Activated CD8-positive, alpha-beta memory T cell treated with anti-CD3 and anti-CD28 coated beads, Interleukin-2, amount 50 U/mL, for 24 hours (primary cell): Measurements from ENCODE around the gene SLC25A13.
"Not testable (repeated sequence)": the region's sequence is repeated elsewhere in the genome, so short reads cannot be mapped to it uniquely, and the experiment has no call there.

Experiments used
- DNase-seq: peaks from one replicate; pipeline ENCODE4 v3.0.0-alpha.2; 2020; ENCODE audit errors: extremely low read depth

The SLC25A13 gene, protein sequence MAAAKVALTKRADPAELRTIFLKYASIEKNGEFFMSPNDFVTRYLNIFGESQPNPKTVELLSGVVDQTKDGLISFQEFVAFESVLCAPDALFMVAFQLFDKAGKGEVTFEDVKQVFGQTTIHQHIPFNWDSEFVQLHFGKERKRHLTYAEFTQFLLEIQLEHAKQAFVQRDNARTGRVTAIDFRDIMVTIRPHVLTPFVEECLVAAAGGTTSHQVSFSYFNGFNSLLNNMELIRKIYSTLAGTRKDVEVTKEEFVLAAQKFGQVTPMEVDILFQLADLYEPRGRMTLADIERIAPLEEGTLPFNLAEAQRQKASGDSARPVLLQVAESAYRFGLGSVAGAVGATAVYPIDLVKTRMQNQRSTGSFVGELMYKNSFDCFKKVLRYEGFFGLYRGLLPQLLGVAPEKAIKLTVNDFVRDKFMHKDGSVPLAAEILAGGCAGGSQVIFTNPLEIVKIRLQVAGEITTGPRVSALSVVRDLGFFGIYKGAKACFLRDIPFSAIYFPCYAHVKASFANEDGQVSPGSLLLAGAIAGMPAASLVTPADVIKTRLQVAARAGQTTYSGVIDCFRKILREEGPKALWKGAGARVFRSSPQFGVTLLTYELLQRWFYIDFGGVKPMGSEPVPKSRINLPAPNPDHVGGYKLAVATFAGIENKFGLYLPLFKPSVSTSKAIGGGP

DNA sequence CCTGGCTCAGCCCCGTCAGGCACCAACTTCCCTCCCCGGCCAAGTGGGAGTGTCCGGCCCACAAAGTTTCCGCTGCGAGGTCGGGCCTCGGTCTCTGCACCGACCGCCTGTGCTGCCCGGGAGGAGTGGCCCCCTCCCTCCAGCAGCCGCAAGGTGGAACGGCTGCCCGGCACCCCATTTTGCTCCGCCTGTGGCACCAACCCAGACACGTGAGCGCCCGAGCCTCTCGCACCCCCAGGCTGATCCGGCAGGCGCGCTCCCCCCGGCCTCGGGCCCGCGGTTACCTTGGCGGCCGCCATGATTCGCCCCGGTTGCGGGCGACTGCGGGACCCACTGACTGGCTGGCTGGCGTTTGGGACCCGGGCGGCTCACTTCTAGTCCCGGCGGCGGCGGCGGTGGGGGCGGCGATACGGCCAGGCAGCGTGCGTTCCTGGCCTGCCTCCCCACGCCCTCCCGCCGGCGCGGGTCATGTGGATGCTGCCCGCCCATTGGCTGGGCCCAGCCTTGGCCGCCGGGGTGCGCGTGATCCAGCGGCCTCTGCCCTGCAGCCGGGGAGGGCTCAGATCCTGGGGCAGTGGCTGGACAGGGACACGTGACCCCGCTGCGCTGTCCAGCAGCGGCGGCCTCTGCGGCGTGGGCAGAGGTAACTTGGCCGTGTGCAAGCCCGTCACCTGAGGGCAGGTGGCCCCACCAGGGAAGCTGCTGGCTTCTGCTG lies at the start of gene SLC25A13:
TSS of gene SLC25A13 (minus strand) at position 441 of the 715 bp plus-strand sequence. CDS start at position 299, 142 bp downstream.
- peak; percentile 37 for DNase-seq

DNA sequence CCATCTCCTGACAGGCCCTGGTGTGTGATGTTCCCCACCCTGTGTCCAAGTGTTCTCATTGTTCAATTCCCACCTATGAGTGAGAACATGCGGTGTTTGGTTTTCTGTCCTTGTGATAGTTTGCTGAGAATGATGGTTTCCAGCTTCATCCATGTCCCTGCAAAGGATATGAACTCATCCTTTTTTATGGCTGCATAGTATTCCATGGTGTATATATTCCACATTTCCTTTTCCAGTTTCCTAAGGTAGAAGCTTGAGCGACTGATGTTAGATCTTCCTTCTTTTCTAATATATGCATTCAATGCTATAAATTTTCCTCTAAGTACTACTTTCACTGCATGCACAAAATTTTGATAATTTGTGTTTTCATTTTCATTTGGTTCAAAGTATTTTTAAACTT lies 44.0 kb upstream of the SLC25A13 start:
- not testable (repeated sequence) for DNase-seq

DNA sequence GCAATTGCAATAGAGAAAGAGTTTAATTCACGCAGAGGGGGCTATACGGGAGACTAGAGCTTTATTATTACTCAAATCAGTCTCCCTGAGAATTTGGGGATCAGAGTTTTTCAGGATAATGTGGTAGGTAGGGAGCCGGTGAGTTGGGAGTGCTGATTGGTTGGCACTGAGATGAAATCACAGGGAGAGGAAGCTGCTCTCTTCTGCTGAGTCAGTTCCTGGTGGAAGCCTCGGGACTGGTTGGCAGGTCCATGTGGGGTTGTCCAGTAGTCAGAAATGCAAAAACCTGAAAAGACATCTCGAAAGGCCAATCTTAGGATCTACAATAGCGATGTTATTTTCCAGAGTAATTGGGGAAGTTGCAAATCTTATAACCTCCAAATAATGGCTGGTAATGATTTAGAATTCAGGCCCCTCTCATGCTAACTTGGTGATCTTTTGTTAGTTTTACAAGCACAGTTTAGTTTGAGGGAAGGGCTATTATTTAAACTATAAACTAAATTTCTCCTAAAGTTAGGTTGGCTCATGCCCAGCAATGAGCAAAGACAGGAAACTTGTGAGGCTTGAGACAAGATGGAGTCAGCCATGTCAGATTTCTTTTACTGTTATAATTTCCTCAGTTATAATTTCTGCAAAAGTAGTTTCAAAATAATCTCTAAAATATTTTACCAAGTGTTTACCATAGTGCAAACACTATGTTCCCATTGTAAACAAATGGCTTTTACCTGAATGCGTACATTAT lies 39.4 kb upstream of the SLC25A13 start:
- no peak for DNase-seq

DNA sequence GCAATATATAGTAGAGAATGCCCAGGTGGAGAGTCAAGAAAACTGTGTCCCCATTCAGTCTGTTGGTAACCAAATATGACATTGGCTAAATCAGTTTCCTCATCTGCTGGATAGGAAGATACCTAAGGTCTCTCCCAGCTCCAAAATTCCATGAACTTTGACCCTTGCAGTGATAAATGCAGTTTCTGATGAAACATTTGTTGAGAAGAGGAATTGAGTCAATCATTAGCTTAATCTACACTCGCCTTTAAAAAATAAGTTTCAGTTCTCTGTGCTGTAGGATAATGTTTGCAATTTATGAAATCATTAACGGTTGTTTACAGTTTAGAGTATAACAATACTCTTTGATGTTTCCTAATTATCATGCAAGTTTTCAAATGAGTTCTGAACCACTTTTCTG lies 38.0 kb upstream of the SLC25A13 start:
- no peak for DNase-seq

DNA sequence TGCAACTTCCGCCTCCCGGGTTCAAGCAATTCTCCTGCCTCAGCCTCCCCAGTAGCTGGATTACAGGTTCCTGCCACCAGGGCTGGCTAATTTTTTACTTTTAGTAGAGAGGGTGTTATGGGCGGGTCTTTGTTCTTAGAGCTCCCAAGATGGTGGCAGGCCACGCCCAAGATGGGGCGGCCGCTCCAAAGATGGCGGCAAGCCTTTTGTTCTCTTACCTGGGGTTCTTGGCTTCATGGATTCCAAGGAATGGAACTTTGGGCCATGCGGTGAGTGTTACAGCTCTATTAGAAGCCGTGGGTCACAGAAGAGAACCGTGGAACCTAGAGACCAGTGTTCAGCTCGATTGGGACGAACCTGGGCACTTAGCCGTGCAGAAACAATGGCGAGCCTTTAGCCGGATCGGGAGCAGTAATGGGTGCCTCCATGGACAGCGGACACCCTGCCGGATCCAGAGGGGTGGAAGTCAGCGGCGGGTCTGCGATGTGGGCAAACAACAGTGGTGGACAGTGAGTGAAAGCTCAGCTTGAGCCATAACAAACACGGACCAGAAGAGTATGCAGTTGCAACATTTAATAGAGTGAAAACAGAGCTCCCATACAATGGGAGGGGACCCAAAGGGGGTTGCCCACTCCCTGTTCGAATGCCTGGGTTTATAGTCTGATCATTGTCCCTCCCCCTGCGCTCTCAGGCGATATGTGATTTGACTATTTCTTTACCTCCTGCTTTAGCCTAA lies 36.5 kb upstream of the SLC25A13 start:
- DNase-seq = not testable (repeated sequence)

DNA sequence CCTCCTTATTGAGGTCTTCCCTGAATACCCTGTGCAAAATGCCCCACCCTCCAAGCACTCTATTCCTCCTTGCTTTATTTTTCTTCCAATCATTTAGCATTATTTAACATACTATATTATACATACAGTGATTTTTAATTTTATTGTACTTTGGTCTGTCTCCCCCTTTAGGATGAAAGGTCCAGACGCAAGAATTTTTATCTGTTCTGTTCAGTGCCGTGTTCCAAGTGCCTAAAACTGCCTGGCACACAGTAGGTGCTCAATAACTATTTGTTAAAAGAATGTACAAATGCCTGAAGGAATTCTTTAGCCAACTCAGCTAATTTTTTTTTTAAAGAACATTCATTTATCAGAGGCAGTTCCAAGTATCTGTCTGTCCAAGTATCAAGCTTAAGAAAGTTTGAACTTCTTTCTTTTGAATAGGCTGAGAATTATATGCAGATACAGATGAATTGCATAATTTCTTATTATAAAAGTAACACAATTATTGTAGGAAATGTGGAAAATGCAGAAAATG lies 34.1 kb upstream of the SLC25A13 start:
- DNase-seq = no peak

DNA sequence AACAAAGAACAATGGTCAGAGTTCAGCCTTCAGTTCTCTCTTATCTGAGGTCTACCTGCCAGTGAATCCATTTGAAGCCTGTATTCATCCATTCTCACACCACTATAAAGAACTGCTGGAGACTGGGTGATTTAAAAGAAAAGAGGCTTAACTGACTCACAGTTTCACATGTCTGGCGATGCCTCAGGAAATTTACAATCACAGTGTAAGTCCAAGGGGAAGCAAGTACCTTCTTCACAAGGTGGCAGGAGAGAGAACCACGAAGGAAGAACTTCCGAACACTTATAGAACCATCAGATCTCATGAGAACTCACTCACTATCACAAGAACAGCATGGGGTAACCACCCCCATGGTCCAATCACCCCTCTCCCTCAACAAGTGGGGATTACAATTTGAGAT lies 33.0 kb upstream of the SLC25A13 start:
- no peak for DNase-seq

DNA sequence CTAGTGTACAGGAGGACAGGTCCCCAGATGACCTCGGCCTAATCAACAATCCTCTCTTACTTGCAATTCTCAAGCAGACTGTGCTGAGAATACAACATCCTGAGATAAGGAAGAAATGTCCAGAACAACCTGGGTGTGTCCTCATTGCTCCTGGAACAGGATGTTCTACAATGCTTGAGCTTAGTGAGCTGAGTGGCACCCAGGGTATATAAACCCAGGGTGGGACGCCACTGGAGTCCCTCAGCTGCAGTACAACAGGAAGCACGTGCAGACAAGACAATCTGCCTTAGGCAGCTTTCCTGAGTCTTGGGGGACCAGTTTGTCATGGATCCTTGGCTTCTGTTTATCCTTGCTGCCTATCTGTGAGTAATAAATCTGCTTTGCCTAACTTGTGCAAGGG lies 27.7 kb upstream of the SLC25A13 start:
- no peak for DNase-seq

DNA sequence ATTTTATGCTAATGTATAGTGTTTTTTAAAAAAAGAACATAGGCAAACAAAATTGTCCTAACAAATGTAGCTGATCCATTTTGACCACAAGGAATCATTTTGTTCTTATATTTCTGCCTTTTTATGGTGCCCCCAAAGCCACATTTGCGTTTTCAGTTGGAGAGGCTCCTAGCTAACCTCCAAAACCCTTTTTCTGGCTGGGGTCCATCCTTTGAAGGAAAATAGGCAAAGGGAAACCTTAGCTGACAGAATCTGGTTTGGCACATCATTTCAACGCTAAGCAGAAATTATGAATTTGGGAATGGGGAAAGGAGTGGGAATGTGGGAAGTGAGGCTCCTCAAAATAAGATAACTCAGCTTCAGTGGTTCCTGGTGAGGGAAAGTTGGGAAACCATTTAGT lies 25.6 kb upstream of the SLC25A13 start:
- no peak for DNase-seq

DNA sequence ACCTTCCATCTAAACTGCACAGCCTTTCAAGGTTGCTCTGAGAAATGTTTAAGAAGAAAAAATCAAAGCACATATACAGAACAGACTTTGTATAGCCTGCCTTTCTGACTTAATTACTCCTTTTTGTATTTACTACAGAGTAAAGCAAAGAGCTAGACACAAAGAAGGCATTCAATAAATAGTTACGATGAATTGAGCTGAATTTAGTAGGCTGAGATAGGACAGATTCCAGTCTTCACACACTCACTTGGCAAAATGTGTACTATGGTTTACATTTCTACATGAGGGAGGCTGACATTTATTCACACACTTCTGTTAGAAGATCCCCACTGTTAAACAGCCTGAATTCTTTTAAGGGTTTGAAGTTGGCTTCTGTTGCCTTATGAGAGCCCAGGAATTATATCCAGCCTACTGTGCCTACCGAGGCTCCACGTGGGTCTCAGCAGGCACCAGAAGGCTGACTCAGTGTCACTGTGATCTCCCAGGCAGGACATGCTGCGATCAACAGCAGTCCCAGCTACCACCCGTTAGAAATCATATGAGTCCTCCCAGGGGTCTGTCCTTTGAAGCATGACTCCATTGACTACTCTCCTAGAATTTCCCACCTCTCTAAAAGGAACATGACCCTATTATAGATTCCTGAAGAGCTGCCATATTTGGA lies 24.5 kb upstream of the SLC25A13 start:
- no peak for DNase-seq

DNA sequence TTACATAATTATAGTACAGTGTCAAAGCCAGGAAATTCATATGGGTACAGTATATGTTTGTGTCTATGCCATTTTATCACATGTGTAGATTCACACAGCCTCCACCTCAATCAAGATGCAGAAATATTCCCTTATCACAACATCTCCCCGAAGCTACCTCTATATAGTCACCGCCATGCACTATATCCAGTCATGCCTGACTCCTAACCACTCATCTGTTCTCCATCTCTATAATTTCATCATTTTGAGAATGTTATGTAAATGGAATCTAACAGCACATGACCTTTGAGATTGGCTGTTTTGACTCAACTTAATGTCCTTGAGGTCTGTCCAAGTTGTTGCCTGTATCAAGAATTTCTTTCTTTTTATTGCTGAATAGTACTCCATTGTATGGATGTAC lies 22.3 kb upstream of the SLC25A13 start:
- DNase-seq = no peak

DNA sequence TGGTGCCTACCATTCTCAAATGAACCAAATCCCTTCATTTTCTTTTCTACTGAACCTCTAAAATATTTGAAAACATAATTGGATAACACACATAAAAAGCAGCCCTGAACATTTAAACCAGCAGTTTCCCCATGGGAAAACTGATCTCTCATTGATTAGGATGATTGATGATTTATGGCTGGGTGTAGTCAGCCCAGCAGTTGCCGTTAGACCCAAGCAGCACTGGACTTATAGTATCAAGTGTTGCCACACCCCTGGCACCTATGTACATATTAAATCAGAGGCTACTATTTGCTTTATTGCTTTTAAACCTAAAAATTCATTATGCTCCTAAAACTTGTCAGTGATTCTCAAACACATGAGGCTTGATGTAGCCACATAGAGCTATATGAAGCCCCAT lies 20.2 kb upstream of the SLC25A13 start:
- no peak for DNase-seq

DNA sequence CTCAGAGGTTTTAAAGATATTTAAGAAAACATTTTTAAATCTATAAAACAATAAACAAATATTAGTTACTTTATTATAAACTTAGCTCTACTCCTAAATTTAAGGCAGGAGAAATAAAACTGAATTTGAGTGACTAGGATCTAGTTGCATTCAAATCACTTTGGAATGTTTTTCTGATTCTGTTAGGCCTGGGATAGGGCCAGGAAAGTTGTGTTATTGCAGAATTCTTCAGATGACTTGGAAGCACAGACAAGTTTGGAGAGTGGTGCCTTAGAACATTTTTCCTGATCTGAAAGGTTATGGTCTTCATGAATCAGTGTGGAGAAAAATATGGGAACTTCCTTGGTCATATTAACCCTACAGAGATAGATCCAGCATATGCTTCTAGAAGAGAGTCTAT lies 15.6 kb upstream of the SLC25A13 start:
- no peak for DNase-seq

DNA sequence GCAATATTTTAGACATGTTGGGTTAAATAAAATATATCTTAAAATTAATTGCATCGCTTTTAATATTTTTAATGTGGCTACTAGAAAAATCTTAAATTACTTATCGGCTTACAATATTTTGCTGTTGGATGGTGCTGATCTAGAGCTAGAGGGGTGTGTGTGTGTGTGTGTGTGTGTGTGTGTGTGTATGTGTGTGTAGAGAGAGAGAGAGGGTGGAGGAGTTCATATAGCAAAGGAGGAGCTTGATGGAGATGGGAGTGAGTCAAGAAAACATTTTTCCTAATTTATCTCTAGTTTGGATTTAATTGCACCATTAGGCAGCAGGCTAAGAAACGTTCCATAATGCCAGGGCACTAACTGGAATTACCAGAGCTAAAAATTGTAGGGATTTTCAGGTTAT lies 10.4 kb upstream of the SLC25A13 start:
- DNase-seq = no peak

DNA sequence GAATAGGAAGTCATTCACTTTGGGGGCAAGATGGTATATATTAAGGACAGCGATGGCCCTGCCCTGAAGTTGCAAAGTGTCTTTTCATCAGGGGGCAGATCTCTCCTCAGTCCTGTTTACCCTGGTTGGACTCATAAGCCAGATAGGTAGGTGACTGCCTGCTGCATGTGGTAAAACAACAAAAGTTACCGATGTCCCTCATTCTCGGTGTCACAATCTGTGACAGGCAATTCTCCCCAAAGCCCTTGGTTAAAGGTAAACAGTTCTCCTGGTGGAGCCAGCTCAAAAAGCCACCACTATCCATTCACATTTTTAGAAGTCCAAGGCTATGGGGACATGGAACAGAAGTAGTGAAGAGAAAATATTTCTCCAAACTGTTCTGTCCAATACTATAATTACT lies 9.9 kb upstream of the SLC25A13 start:
- DNase-seq = no peak

DNA sequence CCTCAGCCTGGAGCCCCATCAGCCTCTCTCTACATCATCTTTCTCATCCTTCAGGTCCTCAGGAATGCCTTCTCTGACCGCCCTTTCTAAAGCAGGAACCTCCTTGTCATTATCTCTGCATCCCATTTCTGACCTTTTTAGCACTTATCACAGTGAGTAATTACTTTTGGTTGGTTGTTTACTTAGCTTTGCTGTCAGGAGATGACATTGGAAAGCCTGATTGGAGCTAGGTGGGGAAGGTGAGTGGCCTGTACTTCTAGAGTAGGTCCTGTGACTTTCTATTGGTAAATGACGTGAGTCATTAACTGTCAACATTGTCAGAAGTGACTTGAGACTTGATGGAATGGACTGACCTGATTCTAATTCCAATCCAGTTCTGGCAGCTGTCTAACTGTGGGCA lies 9.3 kb upstream of the SLC25A13 start:
- no peak for DNase-seq

DNA sequence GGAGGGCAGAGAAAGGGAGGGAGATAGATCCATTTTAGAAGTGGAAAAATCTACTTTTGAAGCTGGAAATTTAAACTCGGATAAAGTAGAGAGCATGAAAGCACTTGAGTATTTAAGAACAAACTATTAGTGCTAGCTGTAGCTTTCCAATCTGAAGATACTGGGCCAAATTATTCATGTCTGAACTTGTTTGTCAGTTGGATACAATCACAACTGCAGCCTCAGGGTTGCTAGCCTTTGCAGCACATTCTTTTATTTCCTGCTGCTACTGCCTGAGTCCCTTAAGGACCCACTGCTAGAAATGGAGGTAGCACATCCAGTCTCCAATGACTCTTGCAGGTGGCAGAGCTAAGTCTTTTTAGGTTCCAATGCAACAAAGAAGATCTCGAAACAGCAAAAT lies 8.3 kb upstream of the SLC25A13 start:
- DNase-seq = no peak

DNA sequence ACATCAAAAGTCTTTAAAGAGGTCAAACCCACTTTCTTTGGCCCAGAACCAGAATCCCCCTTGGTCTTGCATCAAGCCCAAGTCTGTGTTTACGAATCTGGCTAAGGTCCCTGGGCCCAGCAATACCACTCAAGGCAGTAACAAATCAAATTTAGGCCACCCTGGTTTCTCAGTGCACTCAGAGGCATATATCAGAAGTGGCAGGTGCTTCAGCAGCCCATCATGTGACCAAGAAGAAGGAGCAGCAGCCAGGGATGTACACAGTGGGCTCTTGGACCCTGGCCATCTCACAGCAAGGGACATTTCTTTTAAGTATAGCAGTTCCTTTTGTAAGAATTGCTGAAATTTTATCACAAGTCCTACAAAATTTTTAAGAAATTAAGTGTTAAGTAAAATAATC lies 7.3 kb upstream of the SLC25A13 start:
- no peak for DNase-seq

DNA sequence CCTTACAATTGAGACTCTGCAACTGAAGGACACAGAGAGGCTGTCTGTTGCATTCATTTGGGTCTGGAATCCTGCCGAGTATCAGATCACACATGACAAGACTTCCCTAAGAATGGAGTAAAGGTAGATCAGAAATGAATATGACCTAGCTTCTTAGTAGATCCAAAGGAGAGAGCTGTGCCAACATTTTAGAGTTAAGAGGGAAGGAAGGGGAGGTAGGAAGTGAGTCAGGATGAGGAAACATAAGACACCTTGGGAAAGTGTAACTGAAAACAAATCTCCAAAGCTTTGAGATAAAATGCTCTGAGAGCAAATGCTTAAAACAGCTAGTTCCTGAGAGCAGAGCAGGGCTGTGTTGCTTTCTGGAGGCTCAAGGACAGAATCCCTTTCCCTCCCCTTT lies 6.1 kb upstream of the SLC25A13 start:
- DNase-seq = no peak

DNA sequence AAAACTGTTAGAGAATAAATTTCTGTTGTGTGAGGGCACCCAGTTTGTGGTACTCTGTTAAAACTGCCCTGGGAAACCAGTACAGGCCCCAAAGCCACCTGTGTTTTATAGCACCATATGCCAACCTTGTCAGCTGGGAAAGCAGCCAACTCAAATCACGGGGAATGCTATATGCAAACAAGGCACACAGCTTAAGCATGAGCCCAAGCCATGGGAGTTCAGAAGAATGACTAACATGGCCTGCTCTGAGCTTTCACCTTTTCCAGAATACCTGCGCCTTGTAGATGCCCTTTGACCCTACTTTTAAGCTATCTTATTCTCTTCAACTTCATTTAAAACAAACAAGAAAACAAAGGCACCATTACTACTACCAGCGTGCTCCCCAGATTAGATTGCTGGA lies 5.5 kb upstream of the SLC25A13 start:
- DNase-seq = no peak

DNA sequence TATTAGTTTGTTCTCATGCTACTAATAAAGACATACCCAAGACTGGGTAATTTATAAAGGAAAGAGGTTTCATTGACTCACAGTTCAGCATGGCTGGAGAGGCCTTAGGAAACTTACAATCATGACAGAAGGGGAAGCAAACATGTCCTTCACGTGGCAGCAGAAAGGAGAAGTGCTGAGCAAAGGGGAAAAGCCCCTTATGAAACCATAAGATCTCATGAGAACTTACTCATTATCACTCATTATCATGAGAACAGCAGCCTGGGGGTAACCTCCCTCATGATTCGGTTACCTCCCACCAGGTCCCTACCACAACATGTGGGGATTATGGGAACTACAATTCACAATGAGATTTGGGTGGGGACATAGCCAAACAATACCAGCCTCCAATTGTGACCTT lies 4.9 kb upstream of the SLC25A13 start:
- not testable (repeated sequence) for DNase-seq
